Epithelial cell of esophagus (primary cell): Measurements from ENCODE around the gene RNF40.

Experiments used
- DNase-seq: peaks from one replicate; pipeline ENCODE4 v3.0.0; 2010; ENCODE audit warnings: low read depth
- H3K4me3 ChIP-seq: 2 replicates; pipeline ENCODE4 v1.5.1; 2011; ENCODE audit warnings: mild to moderate bottlenecking, low read length, control low read depth
- TF ChIP-seq, protein P1 (sequence below): IDR thresholded peaks from 2 replicates; pipeline ENCODE4 v1.5.1; 2011; ENCODE audit warnings: low read depth, mild to moderate bottlenecking, low read length, control low read depth, inconsistent platforms; ENCODE audit not compliant: insufficient read depth; ENCODE audit errors: missing control alignments

Gene RNF40

DNA sequence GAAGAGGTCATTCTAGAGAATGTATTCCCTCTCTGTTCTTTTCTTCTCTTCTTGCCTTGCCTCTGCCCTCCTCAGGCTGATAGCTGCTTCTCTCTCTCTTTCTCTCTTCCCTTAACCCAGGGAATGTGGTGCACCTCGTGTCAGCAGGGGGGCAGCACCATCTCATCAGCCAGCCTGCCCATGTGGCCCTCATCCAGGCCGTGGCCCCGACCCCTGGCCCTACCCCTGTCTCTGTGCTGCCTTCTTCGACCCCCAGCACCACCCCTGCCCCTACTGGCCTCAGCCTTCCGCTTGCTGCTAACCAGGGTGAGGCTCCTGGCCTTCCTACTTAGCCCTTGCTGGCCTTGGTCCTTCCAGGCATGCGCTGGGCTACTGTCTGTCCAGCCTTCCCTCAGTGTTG lies 39.7 kb upstream of the RNF40 start:
- H3K4me3 ChIP-seq = no peak overlapping the region
- TF ChIP-seq, protein P1, sequence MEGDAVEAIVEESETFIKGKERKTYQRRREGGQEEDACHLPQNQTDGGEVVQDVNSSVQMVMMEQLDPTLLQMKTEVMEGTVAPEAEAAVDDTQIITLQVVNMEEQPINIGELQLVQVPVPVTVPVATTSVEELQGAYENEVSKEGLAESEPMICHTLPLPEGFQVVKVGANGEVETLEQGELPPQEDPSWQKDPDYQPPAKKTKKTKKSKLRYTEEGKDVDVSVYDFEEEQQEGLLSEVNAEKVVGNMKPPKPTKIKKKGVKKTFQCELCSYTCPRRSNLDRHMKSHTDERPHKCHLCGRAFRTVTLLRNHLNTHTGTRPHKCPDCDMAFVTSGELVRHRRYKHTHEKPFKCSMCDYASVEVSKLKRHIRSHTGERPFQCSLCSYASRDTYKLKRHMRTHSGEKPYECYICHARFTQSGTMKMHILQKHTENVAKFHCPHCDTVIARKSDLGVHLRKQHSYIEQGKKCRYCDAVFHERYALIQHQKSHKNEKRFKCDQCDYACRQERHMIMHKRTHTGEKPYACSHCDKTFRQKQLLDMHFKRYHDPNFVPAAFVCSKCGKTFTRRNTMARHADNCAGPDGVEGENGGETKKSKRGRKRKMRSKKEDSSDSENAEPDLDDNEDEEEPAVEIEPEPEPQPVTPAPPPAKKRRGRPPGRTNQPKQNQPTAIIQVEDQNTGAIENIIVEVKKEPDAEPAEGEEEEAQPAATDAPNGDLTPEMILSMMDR = peak; percentile 6
- DNase-seq = no peak

DNA sequence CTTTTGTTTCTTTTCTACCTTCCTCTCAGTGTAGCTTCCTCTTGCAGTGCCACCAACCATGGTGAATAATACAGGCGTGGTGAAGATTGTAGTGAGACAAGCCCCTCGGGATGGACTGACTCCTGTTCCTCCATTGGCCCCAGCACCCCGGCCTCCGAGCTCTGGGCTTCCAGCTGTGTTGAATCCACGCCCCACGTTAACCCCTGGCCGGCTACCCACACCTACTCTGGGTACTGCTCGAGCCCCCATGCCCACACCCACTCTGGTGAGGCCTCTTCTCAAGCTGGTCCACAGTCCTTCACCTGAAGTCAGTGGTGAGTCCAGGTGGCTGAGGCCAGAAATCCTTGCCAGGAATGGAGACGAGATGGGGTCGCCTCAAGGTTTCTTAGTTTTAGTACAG lies 39.2 kb upstream of the RNF40 start:
- TF ChIP-seq, protein P1 = no peak
- no peak overlapping the region for H3K4me3 ChIP-seq
- DNase-seq = no peak

DNA sequence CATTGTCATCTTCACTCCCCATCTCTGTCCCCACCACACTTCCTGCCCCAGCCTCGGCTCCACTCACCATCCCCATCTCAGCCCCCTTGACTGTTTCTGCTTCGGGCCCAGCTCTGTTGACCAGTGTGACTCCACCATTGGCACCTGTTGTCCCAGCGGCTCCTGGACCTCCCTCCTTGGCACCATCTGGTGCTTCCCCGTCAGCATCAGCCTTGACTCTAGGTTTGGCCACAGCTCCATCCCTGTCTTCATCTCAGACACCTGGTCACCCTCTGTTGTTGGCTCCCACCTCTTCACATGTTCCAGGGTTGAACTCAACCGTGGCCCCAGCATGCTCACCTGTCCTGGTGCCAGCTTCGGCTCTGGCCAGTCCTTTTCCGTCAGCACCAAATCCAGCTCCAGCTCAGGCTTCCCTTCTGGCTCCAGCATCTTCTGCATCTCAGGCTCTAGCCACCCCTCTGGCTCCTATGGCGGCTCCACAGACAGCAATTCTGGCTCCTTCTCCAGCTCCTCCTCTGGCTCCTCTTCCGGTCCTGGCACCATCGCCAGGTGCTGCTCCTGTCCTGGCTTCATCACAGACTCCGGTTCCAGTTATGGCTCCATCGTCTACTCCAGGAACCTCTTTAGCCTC lies 38.3 kb upstream of the RNF40 start:
- H3K4me3 ChIP-seq = no peak overlapping the region
- TF ChIP-seq, protein P1 = no peak
- DNase-seq = no peak

DNA sequence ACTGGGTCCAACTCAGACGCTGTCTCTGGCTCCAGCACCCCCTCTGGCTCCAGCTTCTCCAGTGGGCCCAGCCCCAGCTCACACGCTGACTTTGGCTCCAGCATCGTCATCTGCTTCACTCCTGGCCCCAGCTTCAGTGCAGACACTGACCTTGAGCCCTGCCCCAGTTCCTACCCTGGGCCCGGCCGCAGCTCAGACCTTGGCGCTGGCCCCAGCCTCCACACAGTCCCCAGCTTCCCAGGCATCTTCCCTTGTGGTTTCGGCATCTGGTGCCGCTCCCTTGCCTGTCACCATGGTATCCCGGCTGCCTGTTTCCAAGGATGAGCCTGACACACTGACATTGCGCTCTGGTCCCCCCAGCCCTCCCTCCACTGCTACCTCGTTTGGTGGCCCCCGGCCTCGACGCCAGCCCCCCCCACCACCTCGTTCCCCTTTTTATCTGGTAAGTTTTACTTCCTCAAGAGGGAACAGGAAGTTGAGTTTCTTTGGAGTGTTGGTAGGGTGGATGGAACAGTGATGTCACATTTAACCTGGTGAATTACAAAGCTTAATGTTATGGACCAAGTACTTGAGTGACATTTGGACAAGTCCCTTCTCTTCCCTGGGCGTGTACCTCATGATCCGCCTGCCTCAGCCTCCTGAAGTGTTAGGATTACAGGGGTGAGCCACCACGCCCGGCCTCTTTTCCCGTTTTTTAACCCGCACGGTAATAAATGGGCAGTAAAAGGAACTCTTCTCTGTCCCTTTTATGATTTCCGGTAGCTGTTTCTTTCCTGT lies 37.3 kb upstream of the RNF40 start:
- no peak overlapping the region for H3K4me3 ChIP-seq
- no peak for DNase-seq
- TF ChIP-seq, protein P1 = no peak

DNA sequence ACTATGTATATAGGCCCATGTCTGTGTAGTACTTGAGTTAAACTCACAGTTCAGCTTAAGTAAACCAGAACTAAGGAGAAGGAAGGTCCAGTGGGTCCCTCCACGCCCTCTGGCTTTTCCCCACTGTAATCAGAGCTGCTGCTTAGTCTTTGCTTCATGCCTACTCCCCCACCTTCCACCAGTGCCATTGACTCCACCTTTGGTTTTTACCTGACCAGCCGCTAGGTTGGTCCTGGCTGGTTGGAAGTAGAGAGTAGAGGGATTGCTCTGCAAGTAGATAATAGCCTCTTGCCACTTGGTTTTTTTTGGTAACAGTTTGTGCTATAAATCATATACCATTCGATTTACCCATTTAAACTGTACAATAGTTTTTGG lies 36.7 kb upstream of the RNF40 start:
- DNase-seq = no peak
- H3K4me3 ChIP-seq = no peak overlapping the region
- TF ChIP-seq, protein P1 = no peak

DNA sequence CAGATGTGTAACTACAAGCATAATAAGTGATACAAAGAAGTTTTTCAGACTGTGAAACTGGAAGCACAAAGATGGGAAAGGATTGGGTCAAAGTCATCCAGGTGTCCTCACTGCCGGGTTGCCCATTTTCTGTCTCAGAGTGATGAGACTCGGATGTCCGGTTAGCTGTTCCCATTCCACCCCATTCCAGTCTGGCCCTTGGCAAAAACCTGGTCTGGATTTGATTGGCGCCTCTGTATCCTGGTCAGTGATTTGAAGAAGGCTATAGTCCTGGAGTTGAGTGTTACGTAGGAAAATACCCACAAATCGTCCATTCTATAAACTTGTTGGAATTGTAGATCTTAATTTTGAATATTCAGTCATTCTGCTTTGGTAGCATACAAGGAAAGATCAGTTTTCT lies 33.8 kb upstream of the RNF40 start:
- no peak for DNase-seq
- TF ChIP-seq, protein P1 = no peak
- H3K4me3 ChIP-seq = no peak overlapping the region
